ENCODE data around the gene CD274.
"Not testable (repeated sequence)": the region's sequence is repeated elsewhere in the genome, so short reads cannot be mapped to it uniquely, and the experiment has no call there.

Gene CD274

DNA sequence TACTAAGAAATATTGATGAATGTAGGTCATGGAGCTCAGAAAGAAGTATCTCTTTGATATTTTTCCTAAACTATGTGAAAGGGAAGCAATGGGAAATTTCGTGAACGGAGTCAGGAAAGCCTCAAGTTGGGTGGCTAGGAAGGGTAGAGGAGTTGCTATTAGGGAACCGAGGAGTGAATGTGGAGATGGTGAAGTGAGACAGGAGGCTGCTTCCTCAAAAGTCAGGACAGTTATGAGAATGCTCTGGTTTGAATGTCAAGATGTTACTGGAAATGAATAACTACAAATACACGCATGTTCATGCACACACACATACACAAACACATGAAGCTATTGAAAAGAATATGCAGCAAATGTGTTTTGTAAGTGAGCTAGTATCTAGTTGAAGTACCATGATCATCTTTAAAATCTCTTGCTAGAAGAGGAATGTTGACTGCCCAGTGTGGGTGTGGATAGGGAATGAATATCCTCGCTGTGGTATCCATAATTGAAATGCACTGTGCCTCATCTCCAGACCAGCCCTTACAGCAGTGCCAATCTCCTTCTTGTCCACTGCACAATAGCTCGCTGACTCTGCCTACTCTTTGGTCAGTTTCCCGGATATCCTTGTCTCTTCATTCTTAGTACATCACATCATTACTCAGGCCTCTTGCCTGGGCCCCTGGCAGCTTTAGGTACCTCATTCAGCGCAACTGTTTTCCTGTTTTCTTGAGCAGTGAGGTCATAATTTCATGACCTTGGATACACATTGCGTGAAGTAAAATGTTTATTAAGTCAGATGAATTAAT is 38.1 kb downstream of the CD274 start:
- Mint-ChIP-seq H3K27ac (no peak overlapping the region), H3K4me3 (no peak overlapping the region), H3K9me3 (no peaks in the 10 kb centered on the region), H3K4me1 (peaks cover 4% of the 10 kb centered on the region), H3K36me3 (no peaks in the 10 kb centered on the region), H3K27me3 (no peaks in the 10 kb centered on the region)
- CTCF ChIA-PET, result interaction anchor here (1.4 kb wide), 1 partner anchor 101 kb away, joined by 4 read pairs; no protein-coding TSS in a partner anchor
- DNase-seq, result no peak

DNA sequence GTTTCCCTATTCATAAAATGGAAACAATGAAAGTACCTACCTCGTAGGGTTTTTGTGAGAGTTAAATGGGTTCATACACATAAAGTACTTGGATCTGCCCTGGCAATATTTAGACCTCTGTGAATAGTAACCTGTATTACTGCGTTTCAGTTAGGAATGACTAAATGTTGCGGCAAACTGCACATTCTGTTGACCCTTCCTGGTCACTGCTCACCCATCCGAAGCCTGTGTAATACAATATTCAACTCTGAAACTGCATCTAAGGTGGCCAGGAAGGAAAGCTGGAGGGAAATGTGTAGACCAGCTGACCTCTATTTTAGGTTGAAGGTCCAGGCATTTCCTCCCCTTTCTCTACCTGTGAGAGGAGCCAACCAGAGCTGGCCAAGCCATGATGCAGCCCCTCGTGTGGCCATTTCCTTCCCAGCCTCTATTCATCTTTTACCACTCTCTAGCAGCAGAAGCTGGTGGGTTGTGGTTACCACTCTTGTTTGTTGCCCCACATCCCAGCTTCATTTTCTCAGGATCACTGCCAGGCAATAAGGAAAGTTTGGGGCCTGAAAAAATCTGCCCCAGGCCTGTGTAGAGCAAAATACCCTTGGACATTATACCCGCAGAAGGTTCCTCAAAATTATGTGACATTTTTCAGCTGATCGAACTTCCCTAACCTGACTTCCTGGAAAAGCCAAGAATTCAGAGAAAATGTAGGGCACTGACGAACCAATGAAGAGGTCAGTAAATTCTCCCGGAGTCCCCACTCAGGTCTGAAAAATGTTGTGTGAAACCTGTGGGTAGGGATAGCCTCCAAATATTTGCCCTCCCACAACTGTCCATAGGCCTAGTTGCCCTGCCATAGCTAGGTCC is 39.5 kb downstream of the CD274 start:
- Mint-ChIP-seq H3K4me3 (no peak overlapping the region), H3K4me1 (peaks cover 13% of the 10 kb centered on the region), H3K9me3 (peaks cover 6% of the 10 kb centered on the region), H3K27me3 (no peaks in the 10 kb centered on the region), H3K36me3 (peaks cover 2% of the 10 kb centered on the region), H3K27ac (no peak overlapping the region)
- CTCF ChIA-PET, result interaction anchor here (1.4 kb wide), 1 partner anchor 100 kb away, joined by 4 read pairs; no protein-coding TSS in a partner anchor
- no peak for DNase-seq

DNA sequence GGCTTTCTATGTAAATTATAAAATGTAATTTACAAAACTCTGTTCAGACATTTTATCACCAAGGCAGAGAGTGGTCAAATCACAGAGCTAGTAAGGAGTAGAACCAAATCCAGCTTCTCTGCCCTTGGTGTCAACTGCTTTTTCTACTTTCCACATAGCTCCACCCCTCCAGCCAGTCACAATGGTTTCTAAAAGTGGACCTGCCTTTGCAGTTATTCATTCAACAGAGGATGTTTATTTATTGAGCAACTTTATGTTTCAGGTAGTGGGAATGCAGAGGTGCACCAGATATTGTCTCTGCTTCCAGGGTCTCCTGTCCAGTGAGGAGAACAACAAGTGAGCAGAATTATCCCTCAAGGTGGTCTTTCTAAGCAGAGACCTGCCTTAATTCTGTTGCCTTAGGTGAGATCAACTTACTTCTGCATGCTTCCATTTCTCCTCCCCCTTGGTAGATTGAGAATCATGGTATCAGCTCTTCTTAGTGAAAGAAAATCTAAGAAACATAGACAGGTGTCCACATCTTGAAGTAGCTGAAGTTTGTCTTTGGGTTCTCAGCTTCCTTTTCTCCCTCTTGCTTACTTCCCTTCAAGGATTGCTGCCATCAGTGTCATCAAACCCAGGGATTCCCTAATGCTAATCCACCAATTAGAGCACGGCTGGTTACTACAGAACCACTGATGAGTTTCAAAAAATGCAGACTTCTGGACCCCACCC is 42.8 kb downstream of the CD274 start:
- no peak overlapping the region for H3K27ac Mint-ChIP-seq
- H3K9me3 Mint-ChIP-seq, result peaks cover 8% of the 10 kb centered on the region
- peaks cover 4% of the 10 kb centered on the region for H3K27me3 Mint-ChIP-seq
- CTCF ChIA-PET, result interaction anchor here (0.8 to 1.1 kb wide), 3 partner anchors 9 to 307 kb away, joined by 3 to 4 read pairs (median 3); partner anchors contain the start of gene PDCD1LG2
- DNase-seq, result no peak
- H3K36me3 Mint-ChIP-seq, result peaks cover 3% of the 10 kb centered on the region
- peaks cover 13% of the 10 kb centered on the region for H3K4me1 Mint-ChIP-seq
- no peak overlapping the region for H3K4me3 Mint-ChIP-seq

DNA sequence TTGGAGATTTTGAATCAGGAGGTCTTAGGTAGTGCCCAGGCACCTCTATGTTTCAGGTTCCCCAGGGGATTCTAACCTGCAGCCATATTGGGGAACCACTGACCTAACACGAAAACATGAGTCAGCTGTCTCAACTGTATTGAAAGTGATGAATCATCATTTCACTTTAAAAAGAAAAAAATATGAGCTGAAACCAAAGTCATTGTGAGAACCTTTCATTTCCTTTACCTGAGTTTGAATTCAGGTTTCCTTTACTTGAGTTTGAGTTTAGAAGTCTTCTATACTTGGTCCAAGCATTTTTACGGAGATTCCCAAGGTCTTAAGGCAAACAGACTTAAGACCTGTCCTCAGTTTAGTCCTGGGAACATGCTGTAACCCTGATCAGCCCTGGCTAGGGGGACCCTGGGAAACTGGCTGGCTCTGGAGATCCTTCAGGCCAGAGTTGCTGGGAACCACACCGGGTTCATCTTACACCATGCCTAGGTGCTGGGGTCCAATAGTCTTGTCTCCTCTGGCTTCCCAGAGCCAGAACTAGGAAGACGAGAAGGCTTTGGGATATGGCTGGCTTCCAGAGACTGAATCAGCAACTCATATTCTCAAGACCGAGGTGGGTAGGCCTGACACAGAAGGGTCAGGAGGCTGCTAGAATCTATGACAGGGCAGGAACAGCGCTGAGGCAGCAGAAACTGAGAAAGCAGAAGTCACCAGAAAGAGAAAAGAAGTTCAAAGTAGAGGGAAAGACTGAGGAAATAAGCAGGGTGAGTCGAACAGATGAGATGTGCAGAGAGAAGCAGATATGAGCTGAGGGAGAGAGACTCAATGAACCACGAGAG is 43.6 kb downstream of the CD274 start:
- CTCF ChIA-PET, result interaction anchor here (0.7 to 1.1 kb wide), 4 partner anchors 10 to 326 kb away, joined by 3 to 4 read pairs (median 3); partner anchors contain the start of gene PDCD1LG2
- Mint-ChIP-seq H3K4me3 (no peak overlapping the region), H3K27ac (peak overlapping the region; percentile 20), H3K9me3 (peaks cover 8% of the 10 kb centered on the region), H3K27me3 (peaks cover 4% of the 10 kb centered on the region), H3K36me3 (peaks cover 3% of the 10 kb centered on the region), H3K4me1 (peaks cover 13% of the 10 kb centered on the region)
- no peak for DNase-seq

DNA sequence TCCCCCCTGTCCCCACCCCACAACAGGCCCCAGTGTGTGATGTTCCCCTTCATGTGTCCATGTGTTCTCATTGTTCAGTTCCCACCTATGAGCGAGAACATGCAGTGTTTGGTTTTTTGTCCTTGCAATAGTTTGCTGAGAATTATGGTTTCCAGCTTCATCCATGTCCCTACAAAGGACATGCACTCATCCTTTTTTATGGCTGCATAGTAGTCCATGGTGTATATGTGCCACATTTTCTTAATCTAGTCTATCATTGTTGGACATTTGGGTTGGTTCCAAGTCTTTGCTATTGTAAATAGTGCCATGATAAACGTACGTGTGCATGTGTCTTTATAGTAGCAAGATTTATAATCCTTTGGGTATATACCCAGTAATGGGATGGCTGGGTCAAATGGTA is 44.4 kb downstream of the CD274 start:
- H3K4me1 Mint-ChIP-seq, result peaks cover 13% of the 10 kb centered on the region
- H3K36me3 Mint-ChIP-seq, result not testable (repeated sequence)

DNA sequence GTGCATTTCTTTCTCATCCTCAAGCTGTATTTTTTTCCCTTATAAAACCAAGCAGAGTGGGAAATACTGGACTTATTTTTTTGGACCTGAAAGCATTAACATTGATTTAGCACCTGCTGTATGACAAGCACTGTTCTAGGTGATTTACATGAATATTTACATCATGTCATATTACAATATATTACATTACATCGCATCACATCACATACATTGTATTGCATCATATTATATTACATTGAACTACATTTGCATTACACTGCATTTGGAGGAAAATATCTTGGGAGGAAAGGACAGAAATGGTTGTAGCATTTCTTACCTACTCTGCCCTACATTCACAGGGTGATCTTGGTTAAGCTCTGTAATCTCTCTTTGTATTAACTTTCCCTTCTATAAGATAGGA is 48.8 kb downstream of the CD274 start:
- no peak overlapping the region for H3K4me3 Mint-ChIP-seq
- peaks cover 16% of the 10 kb centered on the region for H3K9me3 Mint-ChIP-seq
- peaks cover 8% of the 10 kb centered on the region for H3K27me3 Mint-ChIP-seq
- peaks cover 9% of the 10 kb centered on the region for H3K36me3 Mint-ChIP-seq
- CTCF ChIA-PET, result interaction anchor here (0.8 to 0.9 kb wide), 2 partner anchors 19 to 91 kb away, joined by 3 read pairs; no protein-coding TSS in a partner anchor
- H3K4me1 Mint-ChIP-seq, result peaks cover 4% of the 10 kb centered on the region
- no peak overlapping the region for H3K27ac Mint-ChIP-seq
- no peak for DNase-seq

More for the DNA sequence above, 44.4 kb downstream of the CD274 start:
- not testable (repeated sequence) for DNase-seq, H3K27ac Mint-ChIP-seq, H3K9me3 Mint-ChIP-seq, H3K4me3 Mint-ChIP-seq, H3K27me3 Mint-ChIP-seq
- CTCF ChIA-PET, result interaction anchor here (0.7 kb wide), 1 partner anchor 326 kb away, joined by 3 read pairs; no protein-coding TSS in a partner anchor

DNA sequence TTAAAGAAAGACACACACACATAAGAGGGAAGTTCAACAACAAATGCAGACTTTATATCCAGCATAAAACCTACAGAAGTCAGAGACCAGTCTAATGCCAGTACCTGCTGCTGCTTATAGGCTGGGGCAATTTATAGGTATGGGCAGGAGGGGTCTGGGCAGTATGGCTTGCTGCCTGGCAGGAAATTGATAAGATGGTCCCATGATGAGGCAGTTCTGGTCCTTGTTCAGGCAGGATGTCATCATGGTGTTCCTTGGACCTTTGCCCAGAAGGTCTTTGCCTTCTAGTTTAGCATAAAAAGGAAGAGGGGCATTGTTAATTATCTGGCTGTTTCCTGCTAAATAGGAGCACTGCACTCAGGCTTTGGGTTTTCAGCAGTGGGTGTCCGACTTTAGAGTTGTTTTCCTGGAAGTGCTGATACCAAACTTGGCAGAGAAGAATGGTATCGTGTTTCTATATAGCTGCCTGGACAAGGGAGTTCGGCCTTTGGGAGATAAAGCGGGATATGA is 49.6 kb downstream of the CD274 start:
- H3K36me3 Mint-ChIP-seq, result peaks cover 13% of the 10 kb centered on the region
- H3K4me1 Mint-ChIP-seq, result peaks cover 8% of the 10 kb centered on the region
- CTCF ChIA-PET, result interaction anchor here (0.9 kb wide), 1 partner anchor 19 kb away, joined by 3 read pairs; no protein-coding TSS in a partner anchor
- H3K27me3 Mint-ChIP-seq, result peaks cover 10% of the 10 kb centered on the region
- H3K27ac Mint-ChIP-seq, result no peak overlapping the region
- H3K4me3 Mint-ChIP-seq, result no peak overlapping the region
- H3K9me3 Mint-ChIP-seq, result peaks cover 17% of the 10 kb centered on the region
- no peak for DNase-seq

DNA sequence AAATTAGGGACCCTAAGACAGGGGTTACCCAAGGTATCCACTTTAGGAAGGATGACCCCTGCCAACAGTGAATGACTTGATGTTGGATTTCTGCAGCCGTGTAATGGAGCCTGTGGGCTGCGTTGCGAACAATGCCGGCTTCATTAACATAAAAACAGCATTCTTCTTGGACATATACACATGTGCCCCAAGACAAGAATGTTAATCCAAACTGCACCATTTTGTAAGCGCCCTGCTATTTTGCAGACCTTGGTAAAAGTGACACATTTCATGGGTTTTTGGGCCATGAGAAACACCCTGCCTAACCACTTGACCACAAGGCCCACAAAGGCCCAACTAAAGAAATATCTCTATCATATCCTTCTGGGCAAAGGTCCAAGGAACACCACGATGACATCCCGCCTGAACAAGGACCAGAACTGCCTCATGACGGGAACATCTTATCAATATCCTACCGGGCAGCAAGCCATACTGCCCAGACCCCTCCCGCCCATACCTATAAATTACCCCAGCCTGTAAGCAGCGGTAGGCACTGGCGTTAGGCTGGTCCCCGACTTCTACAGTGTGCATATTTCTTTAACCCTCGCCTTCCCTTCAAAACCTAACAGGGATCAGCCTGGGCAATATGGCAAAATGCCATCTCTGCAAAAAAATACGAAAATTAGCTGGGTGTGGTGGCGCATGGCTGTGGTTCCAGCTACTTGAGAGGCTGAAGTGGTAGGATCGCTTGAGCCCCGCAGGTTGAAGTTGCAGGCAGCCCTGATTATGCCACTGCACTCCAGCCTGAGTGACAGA is 50.3 kb downstream of the CD274 start:
- Mint-ChIP-seq H3K36me3 (peaks cover 18% of the 10 kb centered on the region), H3K4me3 (no peak overlapping the region), H3K9me3 (peaks cover 22% of the 10 kb centered on the region), H3K4me1 (peaks cover 13% of the 10 kb centered on the region), H3K27me3 (peaks cover 15% of the 10 kb centered on the region), H3K27ac (no peak overlapping the region)
- CTCF ChIA-PET, result no interaction called here
- DNase-seq, result no peak

DNA sequence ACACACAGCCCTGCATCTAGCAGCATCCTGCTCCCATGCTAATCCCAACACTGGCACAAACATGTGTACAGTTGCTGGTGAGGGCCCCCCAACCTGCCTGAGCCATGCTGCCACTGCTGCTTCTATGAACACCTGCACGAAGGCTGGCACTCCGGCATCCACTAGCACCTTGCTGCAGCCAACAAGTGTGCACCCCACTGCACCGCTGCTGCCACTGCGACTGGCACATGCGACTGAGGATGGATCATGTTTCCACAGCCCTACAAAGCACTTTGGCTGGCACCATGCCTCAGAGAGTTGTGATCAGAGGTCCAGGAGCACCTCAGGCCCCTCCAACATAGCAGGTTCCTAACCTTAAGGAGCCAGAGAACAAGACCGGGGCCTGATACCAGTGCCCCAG is 52.2 kb downstream of the CD274 start:
- H3K27me3 Mint-ChIP-seq, result peaks cover 11% of the 10 kb centered on the region
- H3K27ac Mint-ChIP-seq, result no peak overlapping the region
- CTCF ChIA-PET, result no interaction called here
- peaks cover 13% of the 10 kb centered on the region for H3K4me1 Mint-ChIP-seq
- H3K4me3 Mint-ChIP-seq, result no peak overlapping the region
- H3K36me3 Mint-ChIP-seq, result peaks cover 24% of the 10 kb centered on the region
- peaks cover 26% of the 10 kb centered on the region for H3K9me3 Mint-ChIP-seq
- DNase-seq, result no peak

DNA sequence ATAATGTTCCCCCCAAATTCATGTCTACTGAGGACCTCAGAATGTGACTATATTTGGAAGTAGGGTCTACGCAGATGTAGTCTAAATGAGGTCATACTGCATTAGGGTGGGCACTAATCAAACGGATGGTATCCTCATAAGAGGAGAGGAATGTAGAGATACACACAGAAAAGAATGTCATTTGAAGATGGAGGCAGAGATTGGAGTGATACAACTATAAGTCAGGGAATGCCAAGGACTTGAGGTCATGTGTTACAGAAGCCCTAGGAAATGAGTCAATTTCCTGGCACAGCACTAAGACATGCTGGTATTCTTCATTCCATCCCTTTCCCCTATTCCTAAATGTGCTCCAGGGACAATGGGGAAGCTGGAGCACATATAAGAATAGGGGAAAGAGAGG is 59.2 kb downstream of the CD274 start:
- Mint-ChIP-seq H3K36me3 (peaks cover 16% of the 10 kb centered on the region), H3K27ac (peak overlapping the region; percentile 34), H3K4me3 (no peak overlapping the region), H3K27me3 (peaks cover 7% of the 10 kb centered on the region), H3K4me1 (peaks cover 55% of the 10 kb centered on the region), H3K9me3 (peaks cover 15% of the 10 kb centered on the region)
- CTCF ChIA-PET, result interaction anchor here (1.4 to 1.7 kb wide), 3 partner anchors 77 to 91 kb away, joined by 4 to 9 read pairs (median 5); no protein-coding TSS in a partner anchor
- no peak for DNase-seq

DNA sequence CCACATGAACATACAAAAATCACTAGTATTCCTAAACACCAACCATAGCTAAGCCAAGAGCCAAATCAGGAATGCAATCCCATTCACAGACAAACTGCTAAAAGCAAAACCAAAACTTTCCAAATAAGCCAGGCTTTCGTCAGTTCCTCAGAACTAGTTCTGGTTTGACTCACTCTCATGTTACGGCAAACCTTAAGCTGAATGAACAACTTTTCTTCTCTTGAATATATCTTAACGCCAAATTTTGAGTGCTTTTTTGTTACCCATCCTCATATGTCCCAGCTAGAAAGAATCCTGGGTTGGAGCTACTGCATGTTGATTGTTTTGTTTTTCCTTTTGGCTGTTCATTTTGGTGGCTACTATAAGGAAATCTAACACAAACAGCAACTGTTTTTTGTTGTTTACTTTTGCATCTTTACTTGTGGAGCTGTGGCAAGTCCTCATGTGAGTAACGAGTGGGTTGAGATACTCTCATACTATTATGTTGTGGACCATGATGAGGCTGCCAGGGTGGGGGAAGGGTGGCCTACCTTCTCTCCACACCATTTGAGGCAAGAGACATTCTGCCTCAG is 60.1 kb downstream of the CD274 start, which contains the start of gene PDCD1LG2:
Gene PDCD1LG2, plus strand, starts transcription at position 172 of the 572 bp plus-strand sequence. CDS start 12,016 bp downstream, outside the sequence.
- Mint-ChIP-seq H3K36me3 (peaks cover 7% of the 10 kb centered on the region), H3K4me1 (peaks cover 47% of the 10 kb centered on the region), H3K27ac (peak within 1 kb of the TSS; percentile 95), H3K9me3 (peaks cover 6% of the 10 kb centered on the region), H3K27me3 (no peaks in the 10 kb centered on the region), H3K4me3 (peak within 1 kb of the TSS; percentile 72)
- CTCF ChIA-PET, result interaction anchor here (1.0 to 1.9 kb wide), 8 partner anchors 17 to 90 kb away, joined by 3 to 9 read pairs (median 6); partner anchors contain the start of gene CD274
- DNase-seq, result peak; percentile 53

DNA sequence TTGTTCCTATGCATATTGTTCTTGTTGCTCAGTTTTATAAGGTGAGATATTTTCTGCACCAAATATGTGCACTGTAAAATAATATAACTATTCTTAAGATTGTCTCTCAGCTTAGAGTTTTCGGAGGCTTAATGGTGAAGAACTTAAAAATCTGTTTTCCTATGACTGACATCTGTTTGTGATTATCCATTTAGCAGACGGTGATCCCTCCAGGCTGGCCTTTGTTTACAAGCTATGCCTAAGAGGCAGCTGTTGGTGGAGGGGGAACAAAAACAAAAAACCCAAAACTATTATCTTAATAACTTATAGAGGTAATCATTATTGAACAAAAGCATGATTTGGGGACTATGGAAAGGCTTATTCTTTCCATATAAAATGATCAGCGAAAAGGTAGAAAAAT is 60.6 kb downstream of the CD274 start:
- peaks cover 6% of the 10 kb centered on the region for H3K9me3 Mint-ChIP-seq
- H3K27me3 Mint-ChIP-seq, result no peaks in the 10 kb centered on the region
- peaks cover 5% of the 10 kb centered on the region for H3K36me3 Mint-ChIP-seq
- no peak for DNase-seq
- H3K4me3 Mint-ChIP-seq, result peak overlapping the region; percentile 72
- CTCF ChIA-PET, result interaction anchor here (1.0 to 1.9 kb wide), 10 partner anchors 18 to 90 kb away, joined by 3 to 9 read pairs (median 6); partner anchors contain the start of gene CD274
- H3K27ac Mint-ChIP-seq, result peak overlapping the region; percentile 95
- peaks cover 46% of the 10 kb centered on the region for H3K4me1 Mint-ChIP-seq
